Keratinocyte (primary cell): ENCODE measurements around the gene GSN.

ENCODE experiments used
- EZH2 ChIP-seq: IDR thresholded peaks from one replicate; pipeline ENCODE4 v1.6.1; 2012; ENCODE audit warnings: inconsistent platforms, mild to moderate bottlenecking, low read length, moderate library complexity
- TF ChIP-seq, protein P1 (sequence below), 3 experiments: IDR thresholded peaks in 1 of 3; conservative IDR thresholded peaks in 1 of 3; optimal IDR thresholded peaks in 1 of 3; 2 replicates in 2 of 3; 3 replicates in 1 of 3; pipeline versions ENCODE3 to v1.5.1; 2011; ENCODE audit warnings: low read length in 3 of 3, mild to moderate bottlenecking in 3 of 3, moderate library complexity in 2 of 3, control low read depth in 1 of 3, inconsistent platforms in 1 of 3; ENCODE audit not compliant: insufficient read depth in 2 of 3; ENCODE audit errors: extremely low read depth in 1 of 3

DNA sequence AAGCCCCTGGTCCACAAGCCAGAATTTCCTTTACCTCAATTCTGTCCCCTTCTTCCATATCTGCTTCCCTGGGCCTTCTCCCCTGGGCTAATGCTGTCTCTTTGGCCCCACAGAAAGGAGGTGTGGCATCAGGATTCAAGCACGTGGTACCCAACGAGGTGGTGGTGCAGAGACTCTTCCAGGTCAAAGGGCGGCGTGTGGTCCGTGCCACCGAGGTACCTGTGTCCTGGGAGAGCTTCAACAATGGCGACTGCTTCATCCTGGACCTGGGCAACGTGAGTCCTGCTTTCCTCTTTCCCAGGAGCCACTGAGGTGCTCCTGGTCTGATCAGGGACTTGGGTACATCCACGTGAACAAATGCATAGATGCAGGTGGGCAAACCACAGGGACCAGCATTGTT is 42.6 kb downstream of the GSN start:
- TF ChIP-seq, protein P1, sequence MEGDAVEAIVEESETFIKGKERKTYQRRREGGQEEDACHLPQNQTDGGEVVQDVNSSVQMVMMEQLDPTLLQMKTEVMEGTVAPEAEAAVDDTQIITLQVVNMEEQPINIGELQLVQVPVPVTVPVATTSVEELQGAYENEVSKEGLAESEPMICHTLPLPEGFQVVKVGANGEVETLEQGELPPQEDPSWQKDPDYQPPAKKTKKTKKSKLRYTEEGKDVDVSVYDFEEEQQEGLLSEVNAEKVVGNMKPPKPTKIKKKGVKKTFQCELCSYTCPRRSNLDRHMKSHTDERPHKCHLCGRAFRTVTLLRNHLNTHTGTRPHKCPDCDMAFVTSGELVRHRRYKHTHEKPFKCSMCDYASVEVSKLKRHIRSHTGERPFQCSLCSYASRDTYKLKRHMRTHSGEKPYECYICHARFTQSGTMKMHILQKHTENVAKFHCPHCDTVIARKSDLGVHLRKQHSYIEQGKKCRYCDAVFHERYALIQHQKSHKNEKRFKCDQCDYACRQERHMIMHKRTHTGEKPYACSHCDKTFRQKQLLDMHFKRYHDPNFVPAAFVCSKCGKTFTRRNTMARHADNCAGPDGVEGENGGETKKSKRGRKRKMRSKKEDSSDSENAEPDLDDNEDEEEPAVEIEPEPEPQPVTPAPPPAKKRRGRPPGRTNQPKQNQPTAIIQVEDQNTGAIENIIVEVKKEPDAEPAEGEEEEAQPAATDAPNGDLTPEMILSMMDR (optimal IDR thresholded peaks at IDR 0.05 in 1 of 3, IDR thresholded peaks at IDR 0.05 in 1 of 3, conservative IDR thresholded peaks at IDR 0.05 in 1 of 3; ENCODE audit: extremely low read depth in 1 of 3, insufficient read depth in 2 of 3, low read length in 3 of 3), result no peak
- no peak for TF ChIP-seq EZH2
